HEK293 (cell line): ENCODE measurements around the gene VCAM1.

Experiments
- CTCF ChIP-seq: fragments of 450-650 bp; formaldehyde crosslinking; IDR thresholded peaks from 2 replicates; pipeline ENCODE4 v1.5.1; 2016; ENCODE audit warnings: missing biosample characterization, missing genetic modification characterization
- OVOL3 ChIP-seq: fragments of 450-650 bp; formaldehyde crosslinking; IDR thresholded peaks from 2 replicates; pipeline ENCODE4 v1.5.1; 2016; ENCODE audit warnings: missing biosample characterization, missing genetic modification characterization
- SETDB1 ChIP-seq: IDR thresholded peaks from one replicate; pipeline ENCODE4 v1.6.1; 2017; ENCODE audit warnings: mild to moderate bottlenecking, low read length, moderate library complexity, mixed read lengths; ENCODE audit not compliant: insufficient read length
- TCF7L2 ChIP-seq: IDR thresholded peaks from 2 replicates; pipeline ENCODE4 v1.6.1; 2011; ENCODE audit warnings: low read depth, mild to moderate bottlenecking, inconsistent platforms, low read length, moderate library complexity, borderline replicate concordance
- ZEB2 ChIP-seq: fragments of 450-650 bp; formaldehyde crosslinking; IDR thresholded peaks from 2 replicates; pipeline ENCODE4 v1.5.1; 2016; ENCODE audit warnings: missing biosample characterization, missing genetic modification characterization
- ZNF133 ChIP-seq: fragments of 450-650 bp; formaldehyde crosslinking; IDR thresholded peaks from 2 replicates; pipeline ENCODE4 v1.5.1; 2016; ENCODE audit warnings: missing biosample characterization, missing genetic modification characterization
- ZNF140 ChIP-seq: fragments of 450-650 bp; formaldehyde crosslinking; IDR thresholded peaks from 2 replicates; pipeline ENCODE4 v1.5.1; 2016; ENCODE audit warnings: missing biosample characterization, missing genetic modification characterization
- ZNF18 ChIP-seq: fragments of 450-650 bp; formaldehyde crosslinking; IDR thresholded peaks from 2 replicates; pipeline ENCODE4 v1.5.1; 2016; ENCODE audit warnings: missing biosample characterization, missing genetic modification characterization
- ZNF324 ChIP-seq: fragments of 450-650 bp; formaldehyde crosslinking; IDR thresholded peaks from 2 replicates; pipeline ENCODE4 v1.5.1; 2016; ENCODE audit warnings: missing biosample characterization, missing genetic modification characterization
- ZNF366 ChIP-seq: fragments of 450-650 bp; formaldehyde crosslinking; conservative IDR thresholded peaks from 2 replicates; pipeline ENCODE4 v1.5.1; 2016; ENCODE audit warnings: missing biosample characterization, missing genetic modification characterization
- ZNF580 ChIP-seq: fragments of 450-650 bp; formaldehyde crosslinking; IDR thresholded peaks from 2 replicates; pipeline ENCODE4 v1.5.1; 2016; ENCODE audit warnings: missing biosample characterization, missing genetic modification characterization
- ZNF610 ChIP-seq: fragments of 450-650 bp; formaldehyde crosslinking; IDR thresholded peaks from 2 replicates; pipeline ENCODE4 v1.5.1; 2016; ENCODE audit warnings: missing biosample characterization, missing genetic modification characterization, borderline replicate concordance
- ZSCAN30 ChIP-seq: fragments of 450-650 bp; IDR thresholded peaks from 2 replicates; pipeline ENCODE4 v1.5.1; 2018; ENCODE audit warnings: missing biosample characterization, mild to moderate bottlenecking, missing genetic modification characterization, moderate library complexity
- ZXDB ChIP-seq: fragments of 450-650 bp; formaldehyde crosslinking; IDR thresholded peaks from 2 replicates; pipeline ENCODE4 v1.5.1; 2016; ENCODE audit warnings: missing biosample characterization, missing genetic modification characterization

- no peak for TF ChIP-seq ZXDB (tag by site-specific recombination)
- no peak for TF ChIP-seq ZNF610 (tag by site-specific recombination)
- TF ChIP-seq CTCF, result no peak
- no peak for TF ChIP-seq ZNF580 (tag by site-specific recombination)
- no peak for TF ChIP-seq OVOL3
- no peak for TF ChIP-seq ZEB2 (tag by site-specific recombination)
- TF ChIP-seq ZNF366, result no peak
- no peak for TF ChIP-seq ZNF133 (tag by site-specific recombination)
- TF ChIP-seq SETDB1, result no peak
- no peak for TF ChIP-seq TCF7L2
- TF ChIP-seq ZSCAN30 (tag by site-specific recombination), result no peak
- no peak for TF ChIP-seq ZNF18 (tag by site-specific recombination)
- TF ChIP-seq ZNF324 (tag by site-specific recombination), result no peak
- TF ChIP-seq ZNF140 (tag by site-specific recombination), result no peak
Observed at GRCh38 chr1:100747771-100748170, 28.2 kb downstream of the VCAM1 start.
